H9 (cell line): Measurements from ENCODE around the gene CASK. TPM values are rescaled to one million over a fixed set of nuclear protein-coding genes. Genes with fewer than 3 reads are reported as not detected.

ENCODE experiments used
- DNase-seq: peaks from one replicate; pipeline ENCODE4 v3.0.0-alpha.2; 2017
- H2AFZ ChIP-seq: one replicate; pipeline ENCODE4 v1.6.1; 2013; ENCODE audit warnings: mild to moderate bottlenecking, low read length, control low read depth, moderate library complexity
- H2AK5ac ChIP-seq: 2 replicates; pipeline ENCODE4 v1.6.1; 2013; ENCODE audit warnings: low read length, control low read depth, mixed read lengths; ENCODE audit not compliant: insufficient read length
- H2BK120ac ChIP-seq: one replicate; pipeline ENCODE4 v1.6.1; 2013; ENCODE audit warnings: low read depth, mild to moderate bottlenecking, low read length, control low read depth, inconsistent platforms; ENCODE audit not compliant: poor library complexity, severe bottlenecking
- H2BK12ac ChIP-seq: 2 replicates; pipeline ENCODE4 v1.6.1; 2013; ENCODE audit warnings: low read length, control low read depth, mixed read lengths, low read depth; ENCODE audit not compliant: insufficient read length
- H2BK15ac ChIP-seq: 2 replicates; pipeline ENCODE4 v1.6.1; 2013; ENCODE audit warnings: low read depth, low read length, control low read depth
- H2BK20ac ChIP-seq: one replicate; pipeline ENCODE4 v1.6.1; 2013; ENCODE audit warnings: low read depth, mild to moderate bottlenecking, low read length, control low read depth, inconsistent platforms; ENCODE audit not compliant: poor library complexity, severe bottlenecking
- H2BK5ac ChIP-seq: 2 replicates; pipeline ENCODE4 v1.6.1; 2013; ENCODE audit warnings: low read length, control low read depth, mixed read lengths; ENCODE audit not compliant: insufficient read length
- H3K14ac ChIP-seq: 2 replicates; pipeline ENCODE4 v1.6.1; 2013; ENCODE audit warnings: low read length, control low read depth; ENCODE audit not compliant: insufficient read depth
- H3K18ac ChIP-seq: 2 replicates; pipeline ENCODE4 v1.6.1; 2013; ENCODE audit warnings: low read depth, mild to moderate bottlenecking, mixed read lengths, low read length, control low read depth; ENCODE audit not compliant: insufficient read length
- H3K23ac ChIP-seq: 2 replicates; pipeline ENCODE4 v1.6.1; 2013; ENCODE audit warnings: low read length, control low read depth, mixed read lengths, low read depth; ENCODE audit not compliant: insufficient read length
- H3K23me2 ChIP-seq: 2 replicates; pipeline ENCODE4 v1.6.1; 2013; ENCODE audit warnings: low read depth, mild to moderate bottlenecking, mixed read lengths, low read length, control low read depth; ENCODE audit not compliant: insufficient read length, poor library complexity, severe bottlenecking
- H3K27ac ChIP-seq: 2 replicates; pipeline ENCODE4 v1.5.1; 2013; ENCODE audit warnings: low read length, control low read depth, mixed read lengths, low read depth; ENCODE audit not compliant: insufficient read length
- H3K27me3 ChIP-seq: 2 replicates; pipeline ENCODE4 v1.6.1; 2013; ENCODE audit warnings: low read length, control low read depth, inconsistent platforms; ENCODE audit not compliant: insufficient read depth
- H3K4ac ChIP-seq: 2 replicates; pipeline ENCODE4 v1.6.1; 2013; ENCODE audit warnings: low read depth, mild to moderate bottlenecking, control low read depth, inconsistent platforms, low read length, moderate library complexity
- H3K4me1 ChIP-seq: 2 replicates; pipeline ENCODE4 v1.6.1; 2013; ENCODE audit warnings: low read length, control low read depth, inconsistent platforms; ENCODE audit not compliant: insufficient read depth
- H3K4me2 ChIP-seq: 2 replicates; pipeline ENCODE4 v1.6.1; 2013; ENCODE audit warnings: low read length, control low read depth, mixed read lengths; ENCODE audit not compliant: insufficient read length, insufficient read depth
- H3K56ac ChIP-seq: 2 replicates; pipeline ENCODE4 v1.6.1; 2013; ENCODE audit warnings: low read depth, mild to moderate bottlenecking, mixed read lengths, low read length, control low read depth; ENCODE audit not compliant: insufficient read length
- H3K79me1 ChIP-seq: 2 replicates; pipeline ENCODE4 v1.6.1; 2013; ENCODE audit warnings: low read depth, mild to moderate bottlenecking, moderate library complexity, low read length, control low read depth, inconsistent platforms; ENCODE audit not compliant: insufficient read depth, poor library complexity, severe bottlenecking
- H3K79me2 ChIP-seq: 2 replicates; pipeline ENCODE4 v1.6.1; 2013; ENCODE audit warnings: low read length, control low read depth, inconsistent platforms; ENCODE audit not compliant: insufficient read depth
- H3K9ac ChIP-seq: 2 replicates; pipeline ENCODE4 v1.6.1; 2013; ENCODE audit warnings: low read length, control low read depth, mixed read lengths; ENCODE audit not compliant: insufficient read length; ENCODE audit errors: extremely low read depth
- H3K9me3 ChIP-seq: one replicate; pipeline ENCODE4 v1.6.1; 2013; ENCODE audit warnings: low read depth, low read length, inconsistent platforms; ENCODE audit not compliant: control insufficient read depth
- H3T11ph ChIP-seq: one replicate; pipeline ENCODE4 v1.6.1; 2013; ENCODE audit warnings: mild to moderate bottlenecking, low read length, control low read depth, inconsistent platforms
- H4K20me1 ChIP-seq: one replicate; pipeline ENCODE4 v1.6.1; 2013; ENCODE audit not compliant: control insufficient read depth, insufficient read length, insufficient read depth
- H4K5ac ChIP-seq: 2 replicates; pipeline ENCODE4 v1.6.1; 2013; ENCODE audit warnings: low read depth, mild to moderate bottlenecking, mixed read lengths, low read length, control low read depth; ENCODE audit not compliant: insufficient read length
- H4K8ac ChIP-seq: replicated peaks from 2 replicates; pipeline ENCODE4 v1.6.1; 2013; ENCODE audit warnings: low read length, control low read depth, mixed read lengths, low read depth; ENCODE audit not compliant: insufficient read length
- H4K91ac ChIP-seq: 2 replicates; pipeline ENCODE4 v1.6.1; 2013; ENCODE audit warnings: low read depth, mild to moderate bottlenecking, moderate library complexity, mixed read lengths, low read length, control low read depth; ENCODE audit not compliant: insufficient read length
- H3K27ac Mint-ChIP-seq, 3 experiments: 2 replicates in 2 of 3; 3 replicates in 1 of 3; pipeline ENCODE4 v1.8.0; 2020 to 2021; ENCODE audit warnings: mixed read lengths in 3 of 3, mild to moderate bottlenecking in 1 of 3, moderate library complexity in 1 of 3
- H3K27me3 Mint-ChIP-seq: 2 replicates; pipeline ENCODE4 v1.8.0; 2021; ENCODE audit warnings: low read depth, mild to moderate bottlenecking, moderate library complexity, mixed read lengths
- H3K36me3 Mint-ChIP-seq, 3 experiments: 2 replicates in 2 of 3; 3 replicates in 1 of 3; pipeline ENCODE4 v1.8.0; 2020 to 2021; ENCODE audit warnings: low read depth in 3 of 3, mixed read lengths in 3 of 3; ENCODE audit not compliant: insufficient read depth in 1 of 3
- H3K4me1 Mint-ChIP-seq, 2 experiments: 2 replicates each; pipeline ENCODE4 v1.8.0; 2020; ENCODE audit warnings: mixed read lengths in 2 of 2
- H3K4me3 Mint-ChIP-seq, 2 experiments: 2 replicates in 1 of 2; 3 replicates in 1 of 2; pipeline ENCODE4 v1.8.0; 2020 to 2021; ENCODE audit warnings: mild to moderate bottlenecking in 2 of 2, mixed read lengths in 2 of 2, moderate library complexity in 1 of 2
- H3K9me3 Mint-ChIP-seq, 2 experiments: 2 replicates in 1 of 2; 3 replicates in 1 of 2; pipeline ENCODE4 v1.8.0; 2020; ENCODE audit warnings: mild to moderate bottlenecking in 2 of 2, mixed read lengths in 2 of 2, moderate library complexity in 1 of 2
- WGBS: extraction: QIAGEN DNeasy Blood & Tissue Kit; methylation state at CpG from one replicate; pipeline ENCODE4 v1.1.7; 2013; ENCODE audit warnings: missing lambda C conversion rate, low lambda C conversion rate, mixed read lengths; ENCODE audit not compliant: insufficient read length; ENCODE audit errors: extremely low coverage; 5-methylcytosine and 5-hydroxymethylcytosine counted together
- total RNA-seq: library from RNA; stranded (reverse); gene quantifications from 2 replicates; pipeline ENCODE4 v1.2.1, GENCODE V29; 2021
- TF ChIP-seq, protein P1 (sequence below): fragments of 200-600 bp; sonication (generic); conservative IDR thresholded peaks from 3 replicates; pipeline ENCODE4 v1.8.0; 2021; ENCODE audit warnings: antibody characterized with exemption, mild to moderate bottlenecking

CASK gene
- total RNA-seq, 1 experiment from 2014 or later = 44.1 TPM

GRCh38 chrX:41621222-41621723 is 302.1 kb downstream of the CASK start:
- Mint-ChIP-seq H3K27me3 (no peaks in the 10 kb centered on the region), H3K36me3 (peaks cover 9 to 17% (median 12%) of the 10 kb centered on the region in 3 experiments), H3K4me3 (no peak overlapping the region), H3K27ac (peak overlapping the region in 1 of 3 experiments; percentile 70; a peak in 1 of 7 replicates), H3K4me1 (peaks cover 6% of the 10 kb centered on the region in 2 experiments; a peak in 3 of 4 replicates), H3K9me3 (peaks cover 42 to 47% of the 10 kb centered on the region in 2 experiments)
- Histone ChIP-seq H3K14ac (no peak overlapping the region; the same call in 1 of the 2 replicates), H2BK120ac (no peak overlapping the region), H3K27ac (no peak overlapping the region), H3K9me3 (no peaks in the 10 kb centered on the region), H3K9ac (no peak overlapping the region), H3K79me1 (no peaks in the 10 kb centered on the region), H4K20me1 (no peaks in the 10 kb centered on the region), H3K4me1 (peaks cover 3% of the 10 kb centered on the region; the same call in 1 of the 2 replicates), H4K8ac (no peak overlapping the region), H4K91ac (no peak overlapping the region), H3K4ac (no peak overlapping the region), H2BK20ac (no peak overlapping the region), H4K5ac (peak overlapping the region; percentile 86), H2BK15ac (no peak overlapping the region), H2AK5ac (no peak overlapping the region), H2BK12ac (no peak overlapping the region), H3K23me2 (no peaks in the 10 kb centered on the region), H3T11ph (no peak overlapping the region), H3K23ac (no peak overlapping the region), H2BK5ac (no peak overlapping the region), H3K79me2 (no peaks in the 10 kb centered on the region; the same call in 1 of the 2 replicates), H3K56ac (no peak overlapping the region), H2AFZ (no peak overlapping the region), H3K18ac (no peak overlapping the region), H3K27me3 (no peaks in the 10 kb centered on the region), H3K4me2 (no peak overlapping the region)
- TF ChIP-seq, protein P1, sequence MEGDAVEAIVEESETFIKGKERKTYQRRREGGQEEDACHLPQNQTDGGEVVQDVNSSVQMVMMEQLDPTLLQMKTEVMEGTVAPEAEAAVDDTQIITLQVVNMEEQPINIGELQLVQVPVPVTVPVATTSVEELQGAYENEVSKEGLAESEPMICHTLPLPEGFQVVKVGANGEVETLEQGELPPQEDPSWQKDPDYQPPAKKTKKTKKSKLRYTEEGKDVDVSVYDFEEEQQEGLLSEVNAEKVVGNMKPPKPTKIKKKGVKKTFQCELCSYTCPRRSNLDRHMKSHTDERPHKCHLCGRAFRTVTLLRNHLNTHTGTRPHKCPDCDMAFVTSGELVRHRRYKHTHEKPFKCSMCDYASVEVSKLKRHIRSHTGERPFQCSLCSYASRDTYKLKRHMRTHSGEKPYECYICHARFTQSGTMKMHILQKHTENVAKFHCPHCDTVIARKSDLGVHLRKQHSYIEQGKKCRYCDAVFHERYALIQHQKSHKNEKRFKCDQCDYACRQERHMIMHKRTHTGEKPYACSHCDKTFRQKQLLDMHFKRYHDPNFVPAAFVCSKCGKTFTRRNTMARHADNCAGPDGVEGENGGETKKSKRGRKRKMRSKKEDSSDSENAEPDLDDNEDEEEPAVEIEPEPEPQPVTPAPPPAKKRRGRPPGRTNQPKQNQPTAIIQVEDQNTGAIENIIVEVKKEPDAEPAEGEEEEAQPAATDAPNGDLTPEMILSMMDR = no peak
- no CpG with 5 or more reads among the region's 5 CpGs for WGBS
- peak; percentile 32 for DNase-seq
